ENCODE results near the gene RDH5. TPM values are rescaled to one million over a fixed set of nuclear protein-coding genes. Genes with fewer than 3 reads are reported as not detected.

RDH5 gene
- total and polyA plus RNA-seq, 9 donors: 8.6 to 45.9 (median 20.8) TPM

DNA sequence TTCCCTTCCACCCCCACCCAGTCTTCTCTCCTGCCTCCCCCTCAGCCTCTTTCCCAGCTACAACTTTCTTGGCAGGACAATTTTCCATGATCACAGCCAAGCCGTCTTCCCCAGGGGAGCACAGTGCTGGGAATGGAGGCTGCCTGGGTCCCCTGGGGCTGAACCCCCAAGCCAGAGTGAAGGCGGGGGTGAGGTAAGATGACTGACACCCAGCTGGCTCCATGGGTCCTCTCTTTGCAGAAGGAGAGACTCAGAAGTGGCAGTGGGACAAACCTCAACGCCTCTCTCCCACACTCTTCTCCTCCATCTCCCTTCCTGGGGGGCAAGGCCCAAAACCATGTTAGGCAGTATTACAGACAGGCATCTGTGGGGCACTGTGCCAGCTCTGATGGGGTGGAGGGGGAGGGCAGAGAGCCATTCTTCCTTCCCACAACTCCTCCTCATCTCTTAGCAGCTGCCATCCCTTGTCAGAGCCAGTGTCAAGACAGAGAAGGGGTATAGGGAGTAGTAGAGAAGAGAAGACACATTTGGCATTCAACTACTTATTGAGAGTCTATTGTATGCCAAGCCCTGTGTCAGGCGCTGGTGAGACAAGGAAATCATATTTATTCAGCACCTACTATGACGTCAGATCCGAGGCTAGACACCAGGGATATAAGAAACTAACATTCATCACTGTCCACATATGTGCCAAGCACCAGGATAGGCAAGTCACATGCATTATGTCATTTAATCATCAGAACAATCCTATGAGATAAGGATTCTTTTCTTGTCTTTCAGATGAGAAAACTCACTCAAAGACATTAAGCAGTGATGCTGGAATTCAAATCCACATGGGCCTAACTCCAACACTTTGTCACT is 16.1 kb upstream of the RDH5 start:
- H3K4me3 ChIP-seq (ENCODE audit: low read length): peak overlapping the region; percentile 86
- H3K27ac ChIP-seq (ENCODE audit: low read length): peak overlapping the region; percentile 94
- DNase-seq: peak; percentile 92
- peaks cover 26% of the 10 kb centered on the region for H3K36me3 ChIP-seq (ENCODE audit: control insufficient read depth, insufficient read depth, low read length)
- peaks cover 75% of the 10 kb centered on the region for H3K4me1 ChIP-seq (ENCODE audit: control insufficient read depth, insufficient read depth, low read length)
- no CpG with 5 or more reads among the region's 6 CpGs for WGBS (ENCODE audit: insufficient coverage)
- H3K27me3 ChIP-seq (ENCODE audit: control insufficient read depth, insufficient read depth, low read length): peaks cover 11% of the 10 kb centered on the region
- H3K9me3 ChIP-seq (replicated peaks; ENCODE audit: control insufficient read depth, low read depth, low read length): no peaks in the 10 kb centered on the region

DNA sequence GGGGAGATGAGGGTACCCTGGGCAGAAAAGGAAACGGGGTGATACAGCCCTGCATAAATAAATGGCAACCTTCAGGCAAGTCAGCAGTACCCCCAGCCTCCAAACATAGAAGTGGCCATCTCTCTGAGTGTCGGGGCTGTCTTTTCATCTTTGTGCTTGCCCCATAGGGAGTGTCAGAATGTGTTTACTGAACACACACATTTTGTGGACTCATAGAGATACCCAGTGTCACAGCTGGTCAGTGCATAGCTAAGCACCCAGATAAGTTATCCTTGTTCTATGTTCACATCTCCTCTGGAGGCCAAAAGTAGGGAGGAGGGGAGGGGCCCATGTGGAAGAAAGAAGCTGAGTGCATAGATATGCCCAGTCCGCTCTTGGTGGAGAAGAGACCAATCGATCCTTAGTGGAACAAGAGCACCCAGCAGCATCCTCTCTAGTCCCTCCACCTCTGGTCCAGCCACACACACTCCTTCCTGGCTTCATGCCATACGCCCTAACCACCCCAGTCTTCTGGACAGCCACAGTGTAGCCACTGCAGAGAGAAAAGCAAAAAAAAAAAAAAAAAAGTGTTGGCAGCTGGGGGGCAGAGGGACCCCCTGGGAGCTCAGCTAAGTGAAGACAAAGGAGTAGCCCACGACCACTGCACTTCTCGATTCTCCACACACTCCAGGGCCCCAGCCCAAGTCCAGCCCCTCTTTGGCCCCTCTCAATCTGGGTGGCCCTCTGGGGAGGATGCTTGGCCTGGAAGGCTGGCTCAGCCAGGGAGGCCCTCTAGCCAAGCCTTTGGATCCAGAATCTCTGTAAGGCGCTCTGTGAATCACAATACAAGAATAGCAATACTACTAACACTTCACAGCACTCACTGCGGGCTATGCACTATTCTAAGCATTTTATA is 15.1 kb upstream of the RDH5 start:
- peak; percentile 80 for DNase-seq
- no peaks in the 10 kb centered on the region for H3K9me3 ChIP-seq (replicated peaks; ENCODE audit: control insufficient read depth, low read depth, low read length)
- peaks cover 16% of the 10 kb centered on the region for H3K27me3 ChIP-seq (ENCODE audit: control insufficient read depth, insufficient read depth, low read length)
- peak overlapping the region; percentile 94 for H3K27ac ChIP-seq (ENCODE audit: low read length)
- H3K4me1 ChIP-seq (ENCODE audit: control insufficient read depth, insufficient read depth, low read length): peaks cover 82% of the 10 kb centered on the region
- H3K4me3 ChIP-seq (ENCODE audit: low read length): peak overlapping the region; percentile 86
- WGBS (ENCODE audit: insufficient coverage): 60% methylated on average over 2 of the region's 9 CpGs
- peaks cover 17% of the 10 kb centered on the region for H3K36me3 ChIP-seq (ENCODE audit: control insufficient read depth, insufficient read depth, low read length)

DNA sequence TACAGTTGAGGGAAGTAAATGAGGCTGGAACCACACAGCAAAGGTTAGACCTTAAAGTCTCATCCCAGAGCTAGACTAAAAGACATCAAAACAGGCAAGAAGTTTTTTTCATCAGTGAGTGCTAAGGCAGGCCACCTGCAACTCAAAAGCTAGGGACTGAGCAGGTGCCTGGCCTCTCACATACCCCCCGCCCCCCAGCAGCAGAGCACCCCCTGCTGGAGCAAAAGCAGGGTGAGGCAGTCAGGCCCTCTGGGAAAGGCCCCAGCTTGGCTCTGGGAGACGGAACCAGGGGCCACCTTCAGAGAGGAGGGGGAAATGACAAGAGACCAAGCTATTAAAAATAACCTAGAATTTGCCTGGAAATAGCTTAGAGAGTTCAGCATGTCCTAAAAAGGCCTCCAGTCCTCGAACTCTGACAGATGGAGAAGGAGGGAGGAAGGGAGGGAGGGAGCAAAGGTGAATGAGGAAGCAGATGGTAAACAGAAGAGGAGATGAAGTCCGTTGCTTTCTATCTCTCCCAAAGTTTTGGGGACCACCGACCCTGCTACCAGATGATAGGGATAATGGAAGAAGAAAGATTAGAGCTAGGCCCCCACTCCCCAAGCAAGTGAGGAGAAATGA is 14.3 kb upstream of the RDH5 start:
- peak overlapping the region; percentile 94 for H3K27ac ChIP-seq (ENCODE audit: low read length)
- H3K4me1 ChIP-seq (ENCODE audit: control insufficient read depth, insufficient read depth, low read length): peaks cover 74% of the 10 kb centered on the region
- peak; percentile 49 for DNase-seq
- H3K9me3 ChIP-seq (replicated peaks; ENCODE audit: control insufficient read depth, low read depth, low read length): no peaks in the 10 kb centered on the region
- H3K27me3 ChIP-seq (ENCODE audit: control insufficient read depth, insufficient read depth, low read length): peaks cover 16% of the 10 kb centered on the region
- H3K36me3 ChIP-seq (ENCODE audit: control insufficient read depth, insufficient read depth, low read length): peaks cover 9% of the 10 kb centered on the region
- no CpG with 5 or more reads among the region's 5 CpGs for WGBS (ENCODE audit: insufficient coverage)
- H3K4me3 ChIP-seq (ENCODE audit: low read length): peak overlapping the region; percentile 86

DNA sequence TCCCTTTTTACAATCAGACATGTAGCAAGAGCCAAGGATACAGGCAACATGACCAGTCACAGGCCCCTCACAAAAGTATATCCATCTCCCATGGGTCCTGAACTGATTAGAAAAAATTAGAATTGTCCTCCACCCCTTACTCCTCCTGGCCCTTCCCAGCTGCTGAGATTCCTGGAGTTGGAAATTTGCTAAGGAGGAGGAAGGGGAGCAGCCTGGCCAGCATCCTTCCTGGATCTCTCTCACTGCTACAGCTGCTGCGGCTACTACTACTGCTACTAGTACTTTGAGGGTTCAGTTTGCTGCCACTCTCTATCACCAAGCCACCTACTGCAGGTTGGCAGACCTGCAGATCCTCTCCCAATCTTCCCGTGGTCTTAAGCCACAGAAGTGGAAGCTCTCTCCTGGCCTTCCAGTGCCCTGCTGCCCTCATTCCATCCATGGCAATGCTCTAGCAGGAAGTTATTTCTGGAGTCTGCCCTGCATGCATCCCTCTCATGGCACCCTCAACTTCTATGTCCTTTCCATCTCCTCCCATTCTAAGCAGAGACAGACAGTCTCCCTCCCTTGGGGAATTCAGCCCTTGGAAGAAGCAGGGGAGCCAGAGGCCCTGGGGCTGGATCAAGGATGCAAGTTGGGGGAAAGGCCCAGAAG is 13.5 kb upstream of the RDH5 start:
- Histone ChIP-seq H3K4me1 (ENCODE audit: control insufficient read depth, insufficient read depth, low read length) (peaks cover 69% of the 10 kb centered on the region), H3K36me3 (ENCODE audit: control insufficient read depth, insufficient read depth, low read length) (peaks cover 6% of the 10 kb centered on the region), H3K27ac (ENCODE audit: low read length) (peak overlapping the region; percentile 94), H3K27me3 (ENCODE audit: control insufficient read depth, insufficient read depth, low read length) (peaks cover 16% of the 10 kb centered on the region), H3K9me3 (replicated peaks; ENCODE audit: control insufficient read depth, low read depth, low read length) (no peaks in the 10 kb centered on the region), H3K4me3 (ENCODE audit: low read length) (peak overlapping the region; percentile 86)
- DNase-seq: peak; percentile 81
- 15% methylated on average over 2 of the region's 2 CpGs for WGBS (ENCODE audit: insufficient coverage)

DNA sequence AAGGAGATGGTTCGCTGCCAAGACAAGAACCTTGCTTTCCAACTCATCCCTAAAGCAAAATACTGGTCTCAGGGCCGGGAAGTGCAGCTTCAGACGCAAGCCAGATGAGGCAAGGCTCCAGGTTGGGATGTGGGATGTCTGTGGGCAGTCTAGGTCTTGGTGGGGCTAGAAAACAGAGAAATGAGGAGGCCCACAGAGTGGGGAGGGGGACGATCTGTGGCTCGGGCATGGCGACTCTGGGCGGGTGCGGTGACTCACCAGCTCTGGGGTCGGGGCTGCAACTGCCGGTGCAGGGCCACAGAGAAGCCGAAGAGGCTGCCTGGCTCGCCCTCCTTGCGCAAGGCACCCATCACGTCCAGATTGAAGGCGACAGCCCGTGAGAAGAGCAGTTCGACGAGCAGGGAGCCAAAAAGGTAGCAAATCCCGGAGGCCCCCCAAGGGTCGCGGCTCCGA is 12.9 kb upstream of the RDH5 start:
- Histone ChIP-seq H3K4me1 (ENCODE audit: control insufficient read depth, insufficient read depth, low read length) (peaks cover 69% of the 10 kb centered on the region), H3K27ac (ENCODE audit: low read length) (peak overlapping the region; percentile 94)
- 4% methylated on average over 21 of the region's 22 CpGs for WGBS (ENCODE audit: insufficient coverage)

DNA sequence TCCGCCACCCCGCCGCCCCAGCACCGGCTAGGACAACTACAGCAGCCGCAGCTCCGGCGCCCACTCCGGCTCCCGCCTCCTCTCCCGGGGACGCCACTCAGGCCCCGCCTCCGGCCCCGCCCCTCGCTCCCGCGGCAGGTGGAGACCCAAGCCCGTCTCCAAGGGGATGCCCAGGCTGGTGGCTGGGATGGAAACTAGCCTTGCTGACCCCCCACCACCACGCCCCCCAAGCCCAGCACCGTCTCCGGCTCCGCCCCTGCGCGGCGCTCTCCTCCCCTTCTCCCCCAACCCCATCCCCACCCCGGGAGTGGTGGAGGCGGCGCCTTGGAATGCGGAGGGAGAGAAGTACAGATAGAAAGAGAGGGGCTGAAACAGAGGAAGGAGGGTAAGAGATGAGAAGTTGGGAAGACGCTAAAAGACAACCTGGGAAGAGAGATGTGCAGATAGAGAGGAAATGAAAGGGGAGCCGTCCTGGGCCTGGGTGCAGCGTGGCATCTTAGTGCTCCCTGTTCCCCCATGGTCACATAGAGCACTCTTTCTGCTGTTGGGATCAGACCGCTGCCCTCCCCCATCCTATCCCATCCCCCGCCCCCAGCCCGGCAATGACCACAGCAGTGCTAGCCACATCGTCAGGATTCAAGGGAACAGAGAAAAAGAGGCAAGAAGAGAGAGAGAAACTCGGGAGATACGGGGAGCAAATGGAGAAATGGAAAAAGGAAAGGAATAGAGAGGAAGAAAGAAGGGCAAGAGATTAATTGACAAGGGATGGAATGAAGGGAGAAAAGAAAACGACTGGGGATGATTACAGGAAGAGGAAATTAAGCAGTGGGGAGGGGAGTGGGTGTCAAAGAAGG is 12.1 kb upstream of the RDH5 start, which contains the start of gene ITGA7:
Gene ITGA7 (minus strand): TSS at position 64 of the 854 bp plus-strand sequence. CDS start 222 bp downstream, outside the sequence.
- DNase-seq: peak; percentile 85
- Histone ChIP-seq H3K36me3 (ENCODE audit: control insufficient read depth, insufficient read depth, low read length) (no peaks in the 10 kb centered on the region), H3K27ac (ENCODE audit: low read length) (peak within 1 kb of the TSS; percentile 94), H3K9me3 (replicated peaks; ENCODE audit: control insufficient read depth, low read depth, low read length) (no peaks in the 10 kb centered on the region), H3K4me1 (ENCODE audit: control insufficient read depth, insufficient read depth, low read length) (peaks cover 66% of the 10 kb centered on the region), H3K4me3 (ENCODE audit: low read length) (peak within 1 kb of the TSS; percentile 86), H3K27me3 (ENCODE audit: control insufficient read depth, insufficient read depth, low read length) (peaks cover 16% of the 10 kb centered on the region)
- WGBS (ENCODE audit: insufficient coverage): 0% methylated on average over 18 of the region's 39 CpGs

More for the DNA sequence above, 12.9 kb upstream of the RDH5 start:
- peaks cover 16% of the 10 kb centered on the region for H3K27me3 ChIP-seq (ENCODE audit: control insufficient read depth, insufficient read depth, low read length)
- peaks cover 6% of the 10 kb centered on the region for H3K36me3 ChIP-seq (ENCODE audit: control insufficient read depth, insufficient read depth, low read length)
- no peak for DNase-seq
- H3K4me3 ChIP-seq (ENCODE audit: low read length): peak overlapping the region; percentile 86
- H3K9me3 ChIP-seq (replicated peaks; ENCODE audit: control insufficient read depth, low read depth, low read length): no peaks in the 10 kb centered on the region

GRCh38 chr12:55708695-55709233 is 11.4 kb upstream of the RDH5 start:
- Histone ChIP-seq H3K9me3 (replicated peaks; ENCODE audit: control insufficient read depth, low read depth, low read length) (no peaks in the 10 kb centered on the region), H3K27me3 (ENCODE audit: control insufficient read depth, insufficient read depth, low read length) (peaks cover 16% of the 10 kb centered on the region), H3K27ac (ENCODE audit: low read length) (peak overlapping the region; percentile 77), H3K4me3 (ENCODE audit: low read length) (peak overlapping the region; percentile 86), H3K4me1 (ENCODE audit: control insufficient read depth, insufficient read depth, low read length) (peaks cover 61% of the 10 kb centered on the region), H3K36me3 (ENCODE audit: control insufficient read depth, insufficient read depth, low read length) (no peaks in the 10 kb centered on the region)
- no CpG with 5 or more reads among the region's 3 CpGs for WGBS (ENCODE audit: insufficient coverage)
- peak; percentile 60 for DNase-seq

DNA sequence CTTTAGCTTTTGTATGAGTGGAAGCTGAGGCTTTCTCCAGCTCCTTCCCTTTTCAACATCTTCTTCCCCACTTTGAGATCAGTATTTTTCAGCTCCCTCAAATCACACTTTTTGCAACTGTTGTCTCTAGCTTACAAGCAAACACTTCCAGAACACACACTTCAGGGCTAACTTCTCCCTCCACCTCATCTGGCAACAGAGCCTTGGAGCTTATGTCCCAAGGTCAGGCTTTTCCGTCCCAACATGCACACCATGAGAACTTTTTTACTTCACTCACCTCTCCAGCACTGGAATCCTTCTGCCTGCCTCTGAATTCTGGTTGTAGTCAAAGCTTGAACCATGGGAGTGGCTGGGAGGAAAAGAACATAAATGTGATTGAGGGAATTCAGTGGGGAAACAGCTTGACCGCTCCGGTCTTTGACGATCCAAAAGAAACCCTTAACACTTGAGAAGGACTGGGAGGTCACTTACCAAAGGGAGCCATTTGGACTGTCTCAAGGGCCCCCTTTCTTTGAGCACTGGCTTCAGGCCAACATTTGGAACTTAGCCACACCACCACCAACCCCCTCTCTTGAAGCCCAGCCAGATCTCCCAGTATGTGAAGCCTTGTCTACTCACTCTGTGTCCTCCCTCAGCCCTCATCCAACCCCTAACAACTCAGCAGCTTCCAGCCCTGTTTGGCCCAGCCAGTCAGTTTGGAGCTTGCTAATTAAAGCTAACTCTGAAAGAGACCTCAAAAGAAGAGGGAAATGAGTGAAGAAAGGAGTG is 8.2 kb upstream of the RDH5 start:
- Histone ChIP-seq H3K27ac (ENCODE audit: low read length) (peak overlapping the region; percentile 74), H3K27me3 (ENCODE audit: control insufficient read depth, insufficient read depth, low read length) (peaks cover 14% of the 10 kb centered on the region), H3K4me3 (ENCODE audit: low read length) (peak overlapping the region; percentile 29), H3K9me3 (replicated peaks; ENCODE audit: control insufficient read depth, low read depth, low read length) (no peaks in the 10 kb centered on the region), H3K4me1 (ENCODE audit: control insufficient read depth, insufficient read depth, low read length) (peaks cover 48% of the 10 kb centered on the region), H3K36me3 (ENCODE audit: control insufficient read depth, insufficient read depth, low read length) (no peaks in the 10 kb centered on the region)
- WGBS (ENCODE audit: insufficient coverage): 32% methylated on average over 4 of the region's 4 CpGs
- DNase-seq: peak; percentile 78

Data from muscle of leg (tissue), 11 donors.